Stimulated activated CD8-positive, alpha-beta memory T cell treated with anti-CD3 and anti-CD28 coated beads, Interleukin-12 subunit alpha, Interleukin-12 subunit beta, amount 100 ng/mL, for 1 hour (primary cell): ENCODE results near the gene OR56A5.

Experiments
- DNase-seq: peaks from one replicate; pipeline ENCODE4 v3.0.0-alpha.2; 2020; ENCODE audit warnings: low read depth

The OR56A5 gene

DNA sequence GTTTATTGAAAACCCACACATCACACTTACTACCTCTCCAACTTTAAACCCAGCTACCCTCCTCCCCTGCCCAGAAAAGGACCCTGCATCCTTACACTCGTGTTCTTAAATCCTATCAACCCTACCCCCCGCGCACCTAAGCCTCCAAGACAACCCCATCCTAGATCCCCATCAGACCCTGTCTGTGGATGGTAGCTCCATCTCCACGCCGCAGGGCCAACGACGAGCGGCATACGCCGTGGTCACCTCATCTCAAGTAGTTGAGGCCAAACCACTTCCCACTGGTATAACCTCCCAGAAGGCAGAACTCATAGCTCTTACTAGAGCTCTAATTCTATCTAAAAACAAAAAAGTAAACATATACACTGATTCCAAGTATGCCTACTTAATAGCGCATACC lies 35.6 kb downstream of the OR56A5 start:
- DNase-seq, result no peak

DNA sequence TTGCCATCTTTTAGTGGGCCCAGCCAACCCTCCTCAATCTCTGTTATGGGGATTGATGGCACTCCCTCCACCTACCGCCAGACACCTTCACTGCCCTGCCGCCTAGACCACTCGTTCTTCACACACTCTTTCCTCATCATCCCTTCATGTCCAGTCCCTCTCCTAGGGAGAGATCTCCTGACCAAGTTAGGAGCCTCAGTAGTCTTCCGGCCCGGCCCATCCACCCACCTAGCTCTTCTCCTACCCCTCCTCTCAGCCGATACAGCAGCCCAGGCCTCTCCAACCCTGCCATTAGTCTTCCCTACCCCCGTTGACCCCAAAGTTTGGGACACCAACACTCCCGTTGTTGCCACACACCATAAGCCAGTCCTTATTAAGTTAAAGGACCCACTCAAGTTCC lies 37.2 kb downstream of the OR56A5 start:
- DNase-seq, result no peak

DNA sequence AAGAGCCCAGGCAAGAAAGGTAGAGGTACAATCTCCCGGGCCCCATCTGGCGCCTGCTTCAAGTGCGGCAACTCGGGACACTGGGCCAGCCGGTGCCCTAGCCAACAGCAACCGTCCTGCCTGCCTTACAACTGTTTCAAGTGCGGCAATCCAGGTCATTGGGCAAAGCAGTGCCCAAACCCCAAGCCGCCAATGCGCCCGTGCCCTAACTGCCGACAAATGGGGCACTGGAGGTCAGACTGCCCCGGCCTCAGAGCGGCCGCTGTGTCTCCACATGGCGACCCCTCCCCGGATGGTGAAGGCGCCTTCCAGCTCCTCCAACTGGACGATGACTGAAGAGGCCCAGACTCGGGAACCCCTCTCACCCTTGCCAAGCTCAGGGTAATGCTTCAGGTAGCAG lies 37.7 kb downstream of the OR56A5 start:
- no peak for DNase-seq

DNA sequence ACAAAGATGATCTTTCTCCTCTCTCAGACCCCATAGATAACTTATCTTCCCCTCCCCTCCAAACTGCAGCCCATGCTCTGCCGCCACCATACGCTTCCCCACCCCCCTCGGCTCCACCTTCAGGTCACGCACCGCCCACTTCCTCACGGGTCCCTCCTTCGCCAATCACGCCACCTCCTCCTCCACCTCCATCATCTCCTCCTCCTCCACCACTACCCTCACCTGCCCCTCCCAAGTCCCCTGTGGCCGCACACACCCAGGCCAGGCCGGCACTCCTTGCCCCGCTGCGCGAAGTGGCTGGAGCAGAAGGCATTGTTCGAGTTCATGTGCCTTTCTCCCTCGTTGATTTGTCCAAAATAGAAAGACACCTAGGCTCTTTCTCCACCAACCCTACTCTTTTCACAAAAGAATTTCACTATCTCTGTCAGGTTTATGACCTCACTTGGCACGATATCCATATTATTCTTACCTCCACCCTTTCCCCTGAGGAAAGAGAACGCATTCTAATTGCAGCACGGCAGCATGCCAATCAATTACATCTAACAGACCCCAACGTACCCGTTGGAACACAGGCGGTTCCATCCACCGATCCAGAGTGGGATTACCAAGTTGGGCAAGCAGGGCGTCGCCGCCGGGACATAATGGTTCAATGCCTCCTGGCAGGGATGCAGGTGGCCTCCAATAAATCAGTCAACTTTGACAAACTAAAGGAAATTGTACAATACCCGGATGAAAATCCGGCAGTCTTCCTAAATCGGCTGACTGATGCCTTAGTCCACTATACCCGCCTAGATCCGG lies 38.5 kb downstream of the OR56A5 start:
- DNase-seq, result no peak

DNA sequence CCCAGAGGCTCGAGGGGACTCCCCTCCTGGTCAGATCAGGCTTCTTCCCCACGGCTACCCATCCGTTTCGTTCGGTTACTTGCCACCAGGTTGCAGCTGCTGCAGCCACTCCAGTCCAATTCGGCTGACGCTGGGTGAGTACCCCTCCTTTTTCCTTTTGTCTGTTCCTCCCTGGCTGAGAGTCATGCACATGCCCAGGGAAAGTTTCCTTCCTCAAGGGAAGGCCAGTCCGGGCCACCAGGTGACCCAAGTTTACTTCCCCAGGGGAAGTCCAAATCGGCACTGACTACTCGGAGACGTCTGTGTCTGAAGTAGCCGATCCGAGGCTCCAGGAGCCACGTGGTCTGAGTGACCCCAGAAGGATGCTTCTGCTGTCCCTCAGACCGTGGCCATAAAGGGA lies 39.5 kb downstream of the OR56A5 start:
- DNase-seq, result no peak

DNA sequence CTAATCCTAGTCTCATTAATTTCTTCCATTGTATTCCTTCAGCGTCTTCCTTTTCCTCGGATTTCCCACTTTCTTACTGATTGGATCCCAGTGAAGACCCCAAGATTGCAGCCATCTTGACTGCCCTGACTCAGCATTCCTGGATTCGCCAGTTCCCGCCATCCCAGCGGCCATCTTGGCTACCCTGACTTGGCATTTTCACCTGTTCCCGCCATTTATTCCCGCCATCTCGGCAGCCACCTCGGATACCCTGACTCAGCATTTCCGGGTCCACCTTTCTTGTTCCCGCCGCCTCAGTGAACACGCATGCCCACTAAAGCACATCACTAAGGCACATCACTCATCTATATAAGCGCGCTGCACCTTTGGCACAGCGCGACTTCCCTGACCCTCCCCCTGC lies 40.0 kb downstream of the OR56A5 start:
- no peak for DNase-seq

DNA sequence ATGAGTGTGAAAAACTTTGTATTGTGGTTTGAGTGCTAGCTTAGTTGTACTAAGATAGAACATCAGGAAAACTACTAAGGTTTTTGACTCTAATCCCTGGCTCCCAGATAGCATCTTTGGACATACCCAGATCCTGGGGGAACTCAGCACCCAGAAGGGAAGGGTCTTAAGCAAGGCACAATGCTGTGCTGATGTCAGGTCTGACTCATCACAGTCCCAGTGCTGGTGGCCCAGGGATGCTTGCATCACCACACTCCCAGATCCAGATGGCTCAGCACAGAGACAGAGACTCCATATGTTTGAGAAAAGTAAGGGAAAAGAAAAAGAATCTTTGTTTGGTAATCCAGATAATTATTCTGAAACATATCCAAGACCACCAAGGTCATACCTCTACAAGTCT lies 44.5 kb downstream of the OR56A5 start:
- no peak for DNase-seq

DNA sequence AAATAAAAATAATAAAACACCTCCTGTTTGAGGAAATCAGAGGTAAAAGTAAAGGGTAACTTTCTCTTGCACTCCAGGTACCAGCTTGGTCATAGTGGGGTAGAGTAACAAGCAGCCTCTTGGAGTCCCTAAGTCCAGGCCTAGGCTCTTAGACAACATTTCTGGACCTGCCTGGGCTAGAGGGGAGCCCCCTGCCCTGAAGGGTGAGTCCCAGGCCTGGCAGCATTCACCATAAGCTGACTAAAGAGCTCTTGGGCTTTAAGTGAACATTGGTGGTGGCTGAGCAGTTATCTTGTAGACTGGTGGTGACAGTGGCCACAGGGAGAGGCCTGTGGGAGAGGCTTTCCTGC lies 44.9 kb downstream of the OR56A5 start:
- no peak for DNase-seq

DNA sequence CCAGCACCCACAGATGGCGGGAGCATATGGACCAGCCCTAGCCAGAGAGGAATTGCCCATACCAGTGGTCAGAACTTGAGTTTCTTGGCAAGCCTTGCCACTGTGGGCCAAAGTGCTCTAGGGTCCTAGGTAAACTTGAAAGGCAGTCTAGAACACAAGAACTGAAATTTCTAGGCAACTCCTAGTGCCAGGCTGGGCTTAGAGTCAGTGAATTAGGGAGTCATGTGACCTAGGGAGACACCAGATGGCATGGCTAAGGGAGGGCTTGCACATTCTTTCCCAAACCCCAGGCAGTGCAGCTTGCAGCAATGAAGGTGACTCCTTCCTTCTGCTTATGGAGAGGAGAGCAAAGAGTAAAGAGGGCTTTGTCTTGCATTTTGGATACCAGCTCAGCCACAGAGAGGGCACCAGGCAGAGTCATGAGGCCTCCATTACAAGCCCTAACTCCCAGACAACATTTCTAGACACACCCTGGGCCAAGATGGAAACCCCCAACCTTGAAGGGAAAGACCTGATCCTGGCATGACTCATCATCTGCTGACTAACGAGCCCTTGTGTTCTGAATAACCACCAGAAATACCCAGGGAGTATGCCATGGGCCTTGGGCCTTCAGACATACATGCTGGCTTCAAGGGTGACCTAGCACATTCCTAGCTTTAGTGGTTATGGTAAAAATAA lies 45.4 kb downstream of the OR56A5 start:
- DNase-seq, result no peak
